WI38 (cell line): ENCODE measurements around the gene CA6.
"Not testable (repeated sequence)": the region's sequence is repeated elsewhere in the genome, so short reads cannot be mapped to it uniquely, and the experiment has no call there.

Experiments used
- H3K4me3 ChIP-seq: 2 replicates; pipeline ENCODE4 v1.5.1; 2011; ENCODE audit warnings: low read depth, mild to moderate bottlenecking, control low read depth, low read length
- CTCF ChIP-seq: IDR thresholded peaks from 2 replicates; pipeline ENCODE4 v1.5.1; 2012; ENCODE audit warnings: low read depth, mild to moderate bottlenecking, control low read depth, low read length

CA6 gene

DNA sequence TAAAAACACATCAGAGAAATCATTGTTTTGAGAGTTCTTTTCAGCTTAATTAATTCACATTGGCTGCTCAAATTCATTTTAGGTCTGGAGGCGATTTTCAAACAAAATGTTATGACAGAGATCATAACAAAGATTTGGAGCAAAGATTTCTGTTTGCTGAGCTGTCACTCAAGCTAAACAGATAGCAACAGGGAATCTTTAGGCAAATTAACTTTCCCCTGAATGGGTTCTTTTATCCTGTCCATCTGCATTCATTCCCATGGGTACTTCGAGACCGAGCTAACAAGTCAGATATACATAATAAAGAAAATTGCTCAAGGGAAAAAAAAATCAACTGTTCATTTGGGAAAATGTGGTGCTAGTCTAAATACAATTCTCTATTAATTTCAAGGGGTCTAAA is 30.2 kb upstream of the CA6 start:
- no peak for TF ChIP-seq CTCF
- no peak overlapping the region for H3K4me3 ChIP-seq

DNA sequence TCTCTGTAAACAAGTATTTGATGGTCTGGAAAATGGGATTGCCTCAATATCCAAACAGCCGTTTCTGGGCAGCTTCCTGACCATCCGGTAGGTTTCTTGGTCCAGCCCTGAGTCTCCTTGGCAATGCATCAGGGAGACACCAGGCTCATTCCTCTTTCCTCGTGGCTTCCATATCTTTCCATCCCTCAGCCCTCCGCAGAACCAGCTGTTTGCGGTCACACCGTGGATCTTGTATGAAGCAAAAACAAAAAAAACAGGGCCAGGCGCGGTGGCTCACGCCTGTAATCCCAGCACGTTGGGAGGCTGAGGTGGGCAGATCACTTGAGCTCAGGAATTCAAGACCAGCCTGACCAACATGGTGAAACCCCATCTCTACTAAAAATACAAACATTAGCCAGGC is 28.1 kb upstream of the CA6 start:
- not testable (repeated sequence) for H3K4me3 ChIP-seq

GRCh38 chr1:8922962-8923361 is 22.7 kb upstream of the CA6 start:
- TF ChIP-seq CTCF = no peak
- H3K4me3 ChIP-seq = no peak overlapping the region

GRCh38 chr1:8925406-8925805 is 20.3 kb upstream of the CA6 start:
- H3K4me3 ChIP-seq = no peak overlapping the region
- TF ChIP-seq CTCF = no peak

- no peak overlapping the region for H3K4me3 ChIP-seq
- TF ChIP-seq CTCF = no peak
These were observed 19.7 kb upstream of the CA6 start for GRCh38 chr1:8925960-8926359.

DNA sequence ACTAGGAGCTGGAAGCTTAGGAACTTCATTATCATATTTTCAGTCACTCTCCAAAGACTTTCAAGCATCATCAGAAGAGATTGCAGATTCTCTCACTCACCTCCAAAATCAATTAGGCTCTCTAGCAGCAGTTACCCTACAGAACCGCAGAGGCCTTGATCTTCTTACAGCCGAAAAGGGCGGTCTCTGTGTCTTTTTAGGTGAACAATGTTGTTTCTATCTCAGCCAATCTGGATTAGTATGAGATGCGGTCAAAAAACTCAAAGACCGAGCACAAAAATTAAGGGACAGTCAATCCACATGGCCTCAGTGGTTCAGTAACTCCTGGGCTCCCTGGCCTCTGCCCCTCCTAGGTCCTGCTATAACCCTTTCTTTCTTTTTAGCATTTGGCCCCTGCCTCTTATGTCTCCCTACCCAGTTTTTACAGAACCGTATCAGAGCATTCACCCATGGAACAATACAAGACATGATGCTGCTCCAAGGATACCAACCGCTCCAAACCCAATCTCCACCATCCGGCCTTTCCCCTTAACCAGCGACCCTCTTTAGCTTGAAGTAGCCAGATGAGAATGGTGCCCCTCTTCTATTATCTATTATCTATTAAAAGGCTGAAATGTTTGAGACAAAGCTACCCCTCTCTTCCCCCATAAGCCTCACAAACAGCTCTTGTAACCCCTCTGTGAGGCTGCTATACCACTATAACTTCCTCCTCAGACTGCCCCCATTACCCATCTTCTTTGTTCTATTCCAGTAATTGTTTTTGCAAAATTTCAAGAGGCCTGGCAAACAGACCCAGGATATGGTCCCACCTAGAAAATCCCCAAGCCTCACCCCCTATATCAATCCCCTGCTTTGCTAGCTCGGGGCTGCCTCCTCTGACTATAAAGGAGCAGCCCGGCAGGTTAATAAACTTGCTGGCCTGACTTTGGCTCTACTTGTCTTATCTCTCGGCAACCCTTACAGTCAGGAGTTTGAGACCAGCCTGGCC is 18.7 kb upstream of the CA6 start:
- H3K4me3 ChIP-seq = no peak overlapping the region
- TF ChIP-seq CTCF = no peak

- no peak overlapping the region for H3K4me3 ChIP-seq
- no peak for TF ChIP-seq CTCF
These were observed 15.6 kb upstream of the CA6 start for GRCh38 chr1:8930116-8930515.

DNA sequence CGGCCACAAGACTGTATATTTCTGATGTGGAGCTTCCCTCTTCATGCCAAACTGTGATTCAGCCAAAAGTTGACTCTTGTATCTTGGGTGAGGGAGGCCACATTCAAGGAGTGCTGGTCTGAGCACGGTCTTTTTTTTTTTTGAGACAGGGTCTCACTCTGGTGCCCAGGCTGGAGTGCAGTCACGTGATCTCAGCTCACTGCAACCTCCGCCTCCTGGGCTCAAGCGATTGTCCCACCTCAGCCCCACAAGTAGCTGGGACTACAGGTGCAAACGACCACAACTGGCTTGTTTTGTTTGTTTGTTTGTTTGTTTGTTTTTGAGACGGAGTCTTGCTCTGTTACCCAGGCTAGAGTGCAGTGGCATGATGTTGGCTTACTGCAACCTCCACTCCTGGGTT is 8.6 kb upstream of the CA6 start:
- not testable (repeated sequence) for H3K4me3 ChIP-seq
